Right lobe of liver (tissue), 6 donors: ENCODE measurements around the gene TMEM232. TPM values are rescaled to one million over a fixed set of nuclear protein-coding genes. Genes with fewer than 3 reads are reported as not detected.

Experiments used
- ATAC-seq, 4 donors: fragments of 200-7000 bp; cut with Tn5 transposase; one replicate each; pipeline ENCODE4 v1.9.1; 2020; ENCODE audit warnings: mild to moderate bottlenecking in 4 of 4, moderate library complexity in 4 of 4
- DNase-seq, 3 donors: peaks; one replicate each; pipeline ENCODE4 v3.0.0-alpha.2; 2020
- H3K27ac ChIP-seq, 3 donors: fragments of 200-600 bp; one replicate each; pipeline ENCODE4 v1.8.0; 2022
- H3K27me3 ChIP-seq, 2 donors: fragments of 200-600 bp; one replicate each; pipeline ENCODE4 v1.8.0; 2022
- H3K36me3 ChIP-seq, 4 donors: fragments of 200-600 bp; sonication (generic) in 1 of 4; one replicate each; pipeline versions ENCODE4 v1.5.1 to v1.8.0; 2017 to 2022; ENCODE audit warnings: control low read depth in 1 of 4
- H3K4me1 ChIP-seq, 4 donors: fragments of 200-600 bp; sonication (generic) in 1 of 4; one replicate each; pipeline versions ENCODE4 v1.5.1 to v1.8.0; 2017 to 2022; ENCODE audit warnings: control low read depth in 1 of 4
- H3K4me3 ChIP-seq, 3 donors: fragments of 200-600 bp; one replicate each; pipeline ENCODE4 v1.8.0; 2022
- H3K9me3 ChIP-seq, 4 donors: fragments of 200-600 bp; sonication (generic) in 1 of 4; one replicate each; pipeline versions ENCODE4 v1.5.1 to v1.8.0; 2017 to 2022; ENCODE audit warnings: control low read depth in 1 of 4
- CTCF ChIP-seq, 4 donors: fragments of 200-600 bp in 3 of 4; fragments of 450-650 bp in 1 of 4; IDR thresholded peaks; one replicate each; pipeline versions ENCODE4 v1.5.1 to v1.8.0; 2016 to 2022; ENCODE audit warnings: antibody characterized with exemption in 4 of 4, mild to moderate bottlenecking in 2 of 4
- POLR2A ChIP-seq: fragments of 450-650 bp; IDR thresholded peaks from one replicate; pipeline ENCODE4 v1.6.1; 2017; ENCODE audit warnings: antibody characterized with exemption, mild to moderate bottlenecking
- WGBS: methylation state at CpG from one replicate; pipeline ENCODE4 v1.1.6; 2018; ENCODE audit warnings: low coverage, low lambda C conversion rate; ENCODE audit not compliant: insufficient coverage; ENCODE audit errors: missing lambda C conversion rate; 5-methylcytosine and 5-hydroxymethylcytosine counted together
- intact Hi-C, 2 donors: fragments of 100-400 bp; cut with DNase I; formaldehyde crosslinking; loops; one replicate each; pipeline versions ENCODE4 v1.11.2 to v1.14.1; 2022
- total RNA-seq, 6 experiments: library from RNA; depleted of rRNA in 2 of 6; stranded (reverse); fragments of >200 nt in 2 of 6; fragmentation: NEBNext Ultra II Directional in 3 of 6; extraction: Animal tissue kit (Norgen Biotek cat#: 25700) in 3 of 6; gene quantifications; one replicate each; pipeline versions ENCODE4 v1.1.0 to v1.2.4, GENCODE V29; 2016 to 2023
- donor health status: DM: no; HTN: yes; CAD: no.
- donor health status: DM: no; HTN: no; CAD: no.
- donor health status: DM: no; HTN: no; CAD: no.
- donor health status: DM: no; HTN: yes; CAD: no.
- donor health status: DM: no; HTN: yes; CAD: no.

Gene TMEM232
- total RNA-seq, 6 experiments from 2014 or later = 0.31 to 1.3 (median 0.68) TPM

GRCh38 chr5:110402562-110402961, 323.9 kb downstream of the TMEM232 start:
- DNase-seq = no peak
- intact Hi-C loops = no loop called here
- 64% methylated on average over 1 of the region's 1 CpG for WGBS
- TF ChIP-seq CTCF (IDR thresholded peaks at IDR 0.05) = no peak
- no peak for TF ChIP-seq POLR2A
- no peaks in the 10 kb centered on the region for H3K4me1 ChIP-seq
- no peaks in the 10 kb centered on the region for H3K9me3 ChIP-seq
- H3K27me3 ChIP-seq = no peaks in the 10 kb centered on the region
- ATAC-seq = no peak
- H3K4me3 ChIP-seq = no peak overlapping the region
- H3K36me3 ChIP-seq = no peaks in the 10 kb centered on the region
- no peak overlapping the region for H3K27ac ChIP-seq

DNA sequence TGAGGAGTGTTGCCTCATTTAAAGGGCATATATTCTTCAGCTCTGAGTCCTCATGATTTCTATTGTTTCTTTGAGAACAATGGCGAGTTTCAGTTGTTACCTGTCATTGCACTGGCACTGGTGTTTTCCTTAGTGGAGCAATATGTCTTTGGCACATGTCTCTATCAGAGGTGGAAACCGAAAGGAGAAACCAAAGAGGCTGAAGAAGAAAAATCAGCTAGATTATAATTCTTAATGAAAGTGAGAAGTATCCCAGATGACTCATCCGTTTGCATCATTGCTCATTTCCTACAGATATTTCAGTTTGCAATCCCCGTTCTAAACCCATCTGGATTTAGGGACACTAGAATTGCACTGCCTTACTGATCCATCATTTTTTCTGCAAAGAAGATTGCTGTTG, 324.6 kb downstream of the TMEM232 start:
- 59% methylated on average over 4 of the region's 4 CpGs for WGBS
- no peak for ATAC-seq
- intact Hi-C loops = no loop called here

GRCh38 chr5:110398951-110399350, 327.5 kb downstream of the TMEM232 start:
- intact Hi-C loops = no loop called here
- WGBS = 94% methylated on average over 2 of the region's 2 CpGs
- no peaks in the 10 kb centered on the region for H3K36me3 ChIP-seq
- no peak overlapping the region for H3K4me3 ChIP-seq
- no peaks in the 10 kb centered on the region for H3K9me3 ChIP-seq
- TF ChIP-seq POLR2A (no peak), CTCF (IDR thresholded peaks at IDR 0.05) (no peak)
- H3K4me1 ChIP-seq = no peaks in the 10 kb centered on the region
- no peaks in the 10 kb centered on the region for H3K27me3 ChIP-seq
- ATAC-seq = no peak
- no peak overlapping the region for H3K27ac ChIP-seq
- DNase-seq = no peak

More for the DNA sequence above, 324.6 kb downstream of the TMEM232 start:
- no peaks in the 10 kb centered on the region for H3K9me3 ChIP-seq
- no peak for TF ChIP-seq POLR2A
- TF ChIP-seq CTCF (IDR thresholded peaks at IDR 0.05) = no peak
- no peaks in the 10 kb centered on the region for H3K4me1 ChIP-seq
- H3K4me3 ChIP-seq = no peak overlapping the region
- H3K27me3 ChIP-seq = no peaks in the 10 kb centered on the region
- no peak overlapping the region for H3K27ac ChIP-seq
- no peaks in the 10 kb centered on the region for H3K36me3 ChIP-seq
- no peak for DNase-seq

DNA sequence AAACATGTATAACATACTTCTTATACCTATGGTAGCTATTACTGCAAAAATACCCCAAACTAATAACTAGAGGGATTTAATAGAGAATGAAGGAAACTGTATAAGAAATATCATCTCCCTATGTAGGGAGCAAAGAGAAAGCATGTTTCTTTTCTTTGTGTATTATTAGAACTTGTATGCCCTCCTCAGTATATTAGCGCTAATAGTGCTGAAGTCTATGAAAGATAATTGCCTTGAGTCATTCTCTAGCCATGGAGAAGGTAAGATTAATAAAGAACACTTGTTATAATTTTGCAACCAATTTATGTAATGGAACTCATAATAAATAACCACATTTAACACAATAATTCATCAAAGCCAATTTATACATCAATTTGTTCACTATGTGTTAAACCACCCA, 329.2 kb downstream of the TMEM232 start:
- intact Hi-C loops = no loop called here
- WGBS = 100% methylated on average over 1 of the region's 1 CpG

More for the DNA sequence above, 329.2 kb downstream of the TMEM232 start:
- TF ChIP-seq CTCF (IDR thresholded peaks at IDR 0.05) (no peak), POLR2A (no peak)
- ATAC-seq (no peak), DNase-seq (no peak)
- Histone ChIP-seq H3K27me3 (no peaks in the 10 kb centered on the region), H3K4me1 (no peaks in the 10 kb centered on the region), H3K9me3 (no peaks in the 10 kb centered on the region), H3K4me3 (no peak overlapping the region), H3K36me3 (no peaks in the 10 kb centered on the region), H3K27ac (no peak overlapping the region)
